SK-N-SH (cell line): Measurements from ENCODE around the gene CEACAM8. TPM values are rescaled to one million over a fixed set of nuclear protein-coding genes. Genes with fewer than 3 reads are reported as not detected.
"Not testable (repeated sequence)": the region's sequence is repeated elsewhere in the genome, so short reads cannot be mapped to it uniquely, and the experiment has no call there.

Experiments used
- CTCF ChIA-PET: fragments of 300-600, 350-600 bp; formaldehyde crosslinking; extraction: SDS; loops from one replicate; lab custom pipeline; 2021; lab: Yijun Ruan, JAX
- POLR2A ChIA-PET: fragments of 350-600 bp; sonication (Branson Sonifier 250); formaldehyde crosslinking; extraction: SDS; loops from one replicate; lab custom pipeline; 2020; ENCODE audit warnings: antibody characterized with exemption, inconsistent platforms; lab: Yijun Ruan, JAX
- DNase-seq: peaks from one replicate; pipeline ENCODE4 v3.0.0; 2012
- H2AFZ ChIP-seq: fragments of 200-600 bp; sonication (generic); 2 replicates; pipeline ENCODE4 v1.8.1; 2016; ENCODE audit warnings: antibody characterized with exemption, mild to moderate bottlenecking, low read depth
- H3F3A ChIP-seq: fragments of 200-600 bp; sonication (generic); replicated peaks from 2 replicates; pipeline ENCODE3; 2016; ENCODE audit warnings: antibody characterized with exemption, mild to moderate bottlenecking; ENCODE audit not compliant: insufficient read depth
- H3K27ac ChIP-seq, 2 experiments: fragments of 200-500 bp in 1 of 2; fragments of 200-600 bp in 1 of 2; sonication (Bioruptor generic) in 1 of 2; sonication (generic), shearing (Covaris generic) in 1 of 2; 2 replicates each; pipeline versions ENCODE4 v1.5.1 to v1.6.1; 2014 to 2016; ENCODE audit warnings: low read depth in 2 of 2, inconsistent platforms in 1 of 2, low read length in 1 of 2, mild to moderate bottlenecking in 1 of 2, mixed read lengths in 1 of 2
- H3K27me3 ChIP-seq: fragments of 200-600 bp; sonication (generic), shearing (Covaris generic); 2 replicates; pipeline ENCODE4 v1.6.1; 2016; ENCODE audit warnings: mixed run types; ENCODE audit not compliant: insufficient read depth
- H3K36me3 ChIP-seq, 2 experiments: fragments of 200-500 bp in 1 of 2; fragments of 200-600 bp in 1 of 2; sonication (Bioruptor generic) in 1 of 2; sonication (generic) in 1 of 2; replicated peaks in 1 of 2; 2 replicates each; pipeline versions ENCODE3 to v1.5.1; 2014 to 2016; ENCODE audit warnings: low read length in 1 of 2, mild to moderate bottlenecking in 1 of 2; ENCODE audit not compliant: insufficient read depth in 2 of 2, control insufficient read depth in 1 of 2
- H3K4me1 ChIP-seq, 2 experiments: fragments of 200-500 bp in 1 of 2; fragments of 200-600 bp in 1 of 2; sonication (Bioruptor generic) in 1 of 2; sonication (generic), shearing (Covaris generic) in 1 of 2; 2 replicates each; pipeline versions ENCODE4 v1.5.1 to v1.6.1; 2014 to 2016; ENCODE audit warnings: low read depth in 1 of 2, low read length in 1 of 2, mixed run types in 1 of 2; ENCODE audit not compliant: insufficient read depth in 2 of 2, control insufficient read depth in 1 of 2
- H3K4me2 ChIP-seq: fragments of 200-600 bp; sonication (generic), shearing (Covaris generic); 2 replicates; pipeline ENCODE4 v1.6.1; 2017; ENCODE audit warnings: mixed run types
- H3K4me3 ChIP-seq, 2 experiments: fragments of 200-500 bp in 1 of 2; fragments of 200-600 bp in 1 of 2; sonication (Bioruptor generic) in 1 of 2; sonication (generic), shearing (Covaris generic) in 1 of 2; 2 replicates each; pipeline versions ENCODE4 v1.5.1 to v1.8.1; 2014 to 2016; ENCODE audit warnings: low read depth in 2 of 2, inconsistent platforms in 1 of 2, low read length in 1 of 2, mild to moderate bottlenecking in 1 of 2, mixed read lengths in 1 of 2, moderate library complexity in 1 of 2
- H3K79me2 ChIP-seq: fragments of 200-600 bp; sonication (generic); 2 replicates; pipeline ENCODE4 v1.8.1; 2017; ENCODE audit warnings: mild to moderate bottlenecking; ENCODE audit not compliant: insufficient read depth
- H3K9ac ChIP-seq: fragments of 200-600 bp; sonication (generic); 2 replicates; pipeline ENCODE4 v1.6.1; 2017; ENCODE audit warnings: mixed run types
- H3K9me2 ChIP-seq: fragments of 200-600 bp; sonication (generic); 2 replicates; pipeline ENCODE4 v1.6.1; 2017; ENCODE audit warnings: mixed run types
- H3K9me3 ChIP-seq: fragments of 200-600 bp; sonication (generic); 2 replicates; pipeline ENCODE4 v1.6.1; 2017; ENCODE audit warnings: mixed run types, mild to moderate bottlenecking, moderate library complexity
- H4K20me1 ChIP-seq: fragments of 200-600 bp; sonication (generic); 2 replicates; pipeline ENCODE4 v1.6.1; 2017; ENCODE audit warnings: mild to moderate bottlenecking, mixed run types; ENCODE audit not compliant: insufficient read depth
- EZH2phosphoT487 ChIP-seq: fragments of 200-600 bp; sonication (generic); IDR thresholded peaks from 2 replicates; pipeline ENCODE4 v1.6.1; 2017; ENCODE audit warnings: low read depth, mixed run types, mild to moderate bottlenecking, antibody characterized with exemption, moderate library complexity, borderline replicate concordance
- FOSL2 ChIP-seq: IDR thresholded peaks from 2 replicates; pipeline ENCODE4 v1.4.0; 2012; ENCODE audit warnings: low read depth, mild to moderate bottlenecking, moderate library complexity, borderline replicate concordance
- IRF3 ChIP-seq: fragments of 150-350 bp; IDR thresholded peaks from 2 replicates; pipeline ENCODE4 v1.6.1; 2016; ENCODE audit warnings: mild to moderate bottlenecking, low read depth, low read length
- REST ChIP-seq: IDR thresholded peaks from 2 replicates; pipeline ENCODE4 v1.6.1; 2012; ENCODE audit warnings: mild to moderate bottlenecking, low read depth, low read length, moderate library complexity
- SIN3A ChIP-seq: IDR thresholded peaks from 2 replicates; pipeline ENCODE4 v1.6.1; 2012; ENCODE audit warnings: low read depth, mild to moderate bottlenecking, low read length, moderate library complexity, borderline replicate concordance
- TEAD4 ChIP-seq: IDR thresholded peaks from 2 replicates; pipeline ENCODE4 v1.4.0; 2012; ENCODE audit warnings: mild to moderate bottlenecking, borderline replicate concordance; ENCODE audit not compliant: insufficient read depth
- WGBS: methylation state at CpG from one replicate; pipeline ENCODE4 v1.1.6; 2017; ENCODE audit warnings: low lambda C conversion rate; 5-methylcytosine and 5-hydroxymethylcytosine counted together
- polyA plus RNA-seq, 3 experiments: library from polyadenylated mRNA; depleted of rRNA; stranded (reverse); fragments of >200 nt; gene quantifications; 2 replicates each; pipeline ENCODE4 v1.2.3, GENCODE V29; 2012

CEACAM8 gene
- polyA plus RNA-seq, 1 of the 3 experiments (the other 2 are of a cell fraction), result not detected

DNA sequence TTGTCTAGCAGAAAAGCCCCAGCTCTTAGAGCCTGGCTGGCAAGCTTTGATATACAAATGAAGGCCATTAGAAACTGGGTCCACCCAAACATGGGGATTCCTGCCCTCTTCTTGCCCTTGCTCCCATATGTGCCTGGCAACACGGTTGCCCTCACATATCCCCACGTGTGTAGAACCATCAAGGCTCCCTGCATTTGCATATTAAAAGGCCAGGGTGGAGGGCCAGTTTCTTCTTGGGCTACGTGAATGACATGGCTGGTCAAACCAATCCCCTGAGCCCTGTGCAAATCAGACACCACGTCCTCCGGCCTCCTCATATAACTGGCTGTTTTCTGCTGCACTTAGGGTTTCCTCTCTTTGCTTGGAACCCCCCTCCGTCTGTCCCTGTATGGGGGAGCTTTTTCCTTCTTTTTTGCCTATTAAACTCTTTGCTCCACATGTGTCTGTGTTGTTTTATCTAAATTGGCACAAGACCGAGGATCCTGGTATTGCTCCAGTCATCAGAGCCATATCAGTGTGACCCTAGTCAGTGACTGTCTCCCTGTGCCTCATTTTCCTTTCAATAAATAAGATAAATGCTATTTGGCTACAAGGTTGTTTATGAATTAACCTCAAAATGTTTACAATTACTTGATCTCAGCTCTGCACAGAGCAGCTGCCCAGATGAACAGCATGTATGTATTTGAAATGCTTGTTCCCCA is 36.1 kb downstream of the CEACAM8 start:
- Histone ChIP-seq H3K36me3 (no peaks in the 10 kb centered on the region), H2AFZ (no peak overlapping the region), H3K27me3 (peaks cover 17% of the 10 kb centered on the region; the same call in 1 of the 2 replicates), H3K9me2 (no peaks in the 10 kb centered on the region), H3F3A (no peaks in the 10 kb centered on the region), H3K9ac (no peak overlapping the region), H4K20me1 (no peaks in the 10 kb centered on the region), H3K4me2 (no peak overlapping the region), H3K4me1 (no peaks in the 10 kb centered on the region), H3K4me3 (no peak overlapping the region), H3K9me3 (no peaks in the 10 kb centered on the region), H3K27ac (no peak overlapping the region), H3K79me2 (no peaks in the 10 kb centered on the region)
- no peak for DNase-seq
- POLR2A ChIA-PET, result no interaction called here
- CTCF ChIA-PET, result interaction anchor here (0.7 to 1.1 kb wide), 2 partner anchors 14 to 23 kb away, joined by 3 read pairs; no protein-coding TSS in a partner anchor
- WGBS, result 34% methylated on average over 5 of the region's 7 CpGs
- TF ChIP-seq IRF3 (no peak), REST (no peak), SIN3A (no peak), FOSL2 (no peak), TEAD4 (no peak), EZH2phosphoT487 (no peak)

GRCh38 chr19:42557386-42557871 is 37.3 kb downstream of the CEACAM8 start:
- H3K27me3 ChIP-seq, result peaks cover 13% of the 10 kb centered on the region; the same call in 1 of the 2 replicates
- H3K27ac ChIP-seq, H3K4me2 ChIP-seq, H3K9me3 ChIP-seq, H3F3A ChIP-seq, DNase-seq, H4K20me1 ChIP-seq, H2AFZ ChIP-seq, H3K9ac ChIP-seq, H3K4me1 ChIP-seq, H3K4me3 ChIP-seq, POLR2A ChIA-PET, H3K9me2 ChIP-seq, H3K79me2 ChIP-seq, H3K36me3 ChIP-seq, CTCF ChIA-PET: not testable (repeated sequence)
- 46% methylated on average over 10 of the region's 10 CpGs for WGBS
